22Rv1 (cell line): ENCODE data around the gene GLCCI1.

Source experiments
- ZFX ChIP-seq: fragments of 450-650 bp; IDR thresholded peaks from 2 replicates; pipeline ENCODE4 v1.6.1; 2017; ENCODE audit warnings: antibody characterized with exemption, borderline replicate concordance
- TF ChIP-seq, protein P1 (sequence below): fragments of 450-650 bp; IDR thresholded peaks from 2 replicates; pipeline ENCODE4 v1.5.1; 2017; ENCODE audit warnings: mild to moderate bottlenecking

- TF ChIP-seq, protein P1, sequence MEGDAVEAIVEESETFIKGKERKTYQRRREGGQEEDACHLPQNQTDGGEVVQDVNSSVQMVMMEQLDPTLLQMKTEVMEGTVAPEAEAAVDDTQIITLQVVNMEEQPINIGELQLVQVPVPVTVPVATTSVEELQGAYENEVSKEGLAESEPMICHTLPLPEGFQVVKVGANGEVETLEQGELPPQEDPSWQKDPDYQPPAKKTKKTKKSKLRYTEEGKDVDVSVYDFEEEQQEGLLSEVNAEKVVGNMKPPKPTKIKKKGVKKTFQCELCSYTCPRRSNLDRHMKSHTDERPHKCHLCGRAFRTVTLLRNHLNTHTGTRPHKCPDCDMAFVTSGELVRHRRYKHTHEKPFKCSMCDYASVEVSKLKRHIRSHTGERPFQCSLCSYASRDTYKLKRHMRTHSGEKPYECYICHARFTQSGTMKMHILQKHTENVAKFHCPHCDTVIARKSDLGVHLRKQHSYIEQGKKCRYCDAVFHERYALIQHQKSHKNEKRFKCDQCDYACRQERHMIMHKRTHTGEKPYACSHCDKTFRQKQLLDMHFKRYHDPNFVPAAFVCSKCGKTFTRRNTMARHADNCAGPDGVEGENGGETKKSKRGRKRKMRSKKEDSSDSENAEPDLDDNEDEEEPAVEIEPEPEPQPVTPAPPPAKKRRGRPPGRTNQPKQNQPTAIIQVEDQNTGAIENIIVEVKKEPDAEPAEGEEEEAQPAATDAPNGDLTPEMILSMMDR, result no peak
- no peak for TF ChIP-seq ZFX
These were observed 46.6 kb downstream of the GLCCI1 start for GRCh38 chr7:8015100-8015745.
